Ectodermal cell (in vitro differentiated cells): ENCODE measurements around the gene ROR1.

Experiments
- H3K27ac ChIP-seq: 2 replicates; pipeline ENCODE4 v1.7.0; 2013; ENCODE audit warnings: mild to moderate bottlenecking, low read depth, low read length; ENCODE audit not compliant: insufficient read depth, poor library complexity, severe bottlenecking
- H3K27me3 ChIP-seq: 2 replicates; pipeline ENCODE4 v1.7.0; 2013; ENCODE audit warnings: mild to moderate bottlenecking, low read length; ENCODE audit not compliant: insufficient read depth, control insufficient read depth, poor library complexity, severe bottlenecking
- H3K36me3 ChIP-seq: one replicate; pipeline ENCODE4 v1.7.0; 2013; ENCODE audit warnings: low read length; ENCODE audit not compliant: control insufficient read depth, insufficient read depth
- H3K4me1 ChIP-seq: one replicate; pipeline ENCODE4 v1.7.0; 2013; ENCODE audit warnings: low read length; ENCODE audit not compliant: control insufficient read depth, insufficient read depth
- H3K4me3 ChIP-seq: 2 replicates; pipeline ENCODE4 v1.7.0; 2013; ENCODE audit warnings: low read depth, low read length, control low read depth; ENCODE audit not compliant: insufficient read depth
- H3K9me3 ChIP-seq: 2 replicates; pipeline ENCODE4 v1.7.0; 2013; ENCODE audit warnings: mild to moderate bottlenecking, low read length, moderate library complexity; ENCODE audit not compliant: control insufficient read depth
- WGBS, 2 experiments: methylation state at CpG; one replicate each; pipeline ENCODE4 v1.1.7; 2013; ENCODE audit warnings: missing lambda C conversion rate in 2 of 2; 5-methylcytosine and 5-hydroxymethylcytosine counted together

Gene ROR1

DNA sequence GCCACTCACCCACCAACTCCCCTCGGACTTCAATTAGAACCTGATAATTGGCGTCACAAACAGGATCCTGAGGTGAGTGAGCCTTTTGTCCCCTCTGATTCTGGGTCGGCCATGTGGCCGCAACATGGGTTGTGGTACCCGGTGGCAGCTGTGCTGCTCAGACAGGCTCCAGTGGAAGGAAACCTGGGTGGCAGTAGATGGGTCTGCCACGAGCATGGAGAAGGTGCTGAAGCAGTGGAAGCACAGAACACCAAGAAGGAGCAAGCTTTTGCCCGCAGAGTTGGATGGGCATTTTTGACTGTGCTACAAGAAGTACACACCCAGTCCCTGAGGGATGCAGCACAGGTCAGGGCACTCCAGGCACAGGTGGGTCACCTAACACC is 413.1 kb downstream of the ROR1 start:
- Histone ChIP-seq H3K27ac (no peak overlapping the region), H3K4me1 (no peaks in the 10 kb centered on the region), H3K4me3 (no peak overlapping the region), H3K36me3 (no peaks in the 10 kb centered on the region), H3K9me3 (no peaks in the 10 kb centered on the region), H3K27me3 (no peaks in the 10 kb centered on the region)
- WGBS, 2 experiments = 86 to 92% methylated on average over 7 of the region's 7 CpGs

DNA sequence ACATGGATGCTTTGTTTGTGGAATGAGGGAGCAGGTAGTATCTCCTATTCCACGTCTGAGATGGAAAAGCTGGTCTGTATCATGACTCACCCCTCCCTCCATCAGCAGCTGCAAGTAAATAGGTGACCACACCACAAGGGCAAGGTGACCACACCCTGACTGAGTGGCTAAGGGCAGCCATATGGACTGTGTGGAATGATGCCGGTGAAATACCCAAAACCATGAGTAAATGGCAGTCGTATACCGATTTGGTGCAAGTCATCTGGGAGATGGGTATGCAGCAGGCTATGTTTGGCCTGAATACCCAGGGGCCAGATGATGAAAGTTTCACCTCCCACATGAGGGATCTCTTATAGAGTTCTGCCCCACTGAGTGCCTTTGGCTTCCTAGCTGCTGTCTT is 413.8 kb downstream of the ROR1 start:
- H3K4me3 ChIP-seq = no peak overlapping the region
- 96 to 97% methylated on average over 4 of the region's 4 CpGs for WGBS, 2 experiments
- no peaks in the 10 kb centered on the region for H3K36me3 ChIP-seq
- no peaks in the 10 kb centered on the region for H3K27me3 ChIP-seq
- H3K9me3 ChIP-seq = no peaks in the 10 kb centered on the region
- H3K27ac ChIP-seq = no peak overlapping the region
- H3K4me1 ChIP-seq = no peaks in the 10 kb centered on the region

DNA sequence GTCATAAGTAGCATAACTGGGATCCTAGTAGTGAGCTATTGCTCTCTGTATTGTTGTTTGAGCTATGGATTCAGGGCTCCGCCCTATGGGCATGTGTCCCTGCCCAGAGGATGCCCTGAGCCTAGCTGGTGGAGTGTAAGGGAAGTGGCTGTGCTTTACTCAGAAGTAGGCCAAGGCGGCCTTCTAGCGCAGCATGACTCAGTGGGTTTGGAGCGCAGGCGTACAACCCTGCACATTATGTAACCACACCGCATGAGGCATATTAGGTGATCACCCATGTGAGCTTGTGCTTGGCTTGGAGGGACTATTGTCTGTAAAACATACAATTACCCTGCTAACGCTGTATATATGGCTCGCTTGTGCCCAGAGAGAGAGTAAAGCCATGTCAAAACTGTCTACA is 418.5 kb downstream of the ROR1 start:
- H3K27ac ChIP-seq = no peak overlapping the region
- H3K27me3 ChIP-seq = no peaks in the 10 kb centered on the region
- H3K9me3 ChIP-seq = no peaks in the 10 kb centered on the region
- 97% methylated on average over 8 of the region's 8 CpGs for whole genome bisulfite sequencing, 2 experiments
- no peaks in the 10 kb centered on the region for H3K4me1 ChIP-seq
- no peaks in the 10 kb centered on the region for H3K36me3 ChIP-seq
- no peak overlapping the region for H3K4me3 ChIP-seq

DNA sequence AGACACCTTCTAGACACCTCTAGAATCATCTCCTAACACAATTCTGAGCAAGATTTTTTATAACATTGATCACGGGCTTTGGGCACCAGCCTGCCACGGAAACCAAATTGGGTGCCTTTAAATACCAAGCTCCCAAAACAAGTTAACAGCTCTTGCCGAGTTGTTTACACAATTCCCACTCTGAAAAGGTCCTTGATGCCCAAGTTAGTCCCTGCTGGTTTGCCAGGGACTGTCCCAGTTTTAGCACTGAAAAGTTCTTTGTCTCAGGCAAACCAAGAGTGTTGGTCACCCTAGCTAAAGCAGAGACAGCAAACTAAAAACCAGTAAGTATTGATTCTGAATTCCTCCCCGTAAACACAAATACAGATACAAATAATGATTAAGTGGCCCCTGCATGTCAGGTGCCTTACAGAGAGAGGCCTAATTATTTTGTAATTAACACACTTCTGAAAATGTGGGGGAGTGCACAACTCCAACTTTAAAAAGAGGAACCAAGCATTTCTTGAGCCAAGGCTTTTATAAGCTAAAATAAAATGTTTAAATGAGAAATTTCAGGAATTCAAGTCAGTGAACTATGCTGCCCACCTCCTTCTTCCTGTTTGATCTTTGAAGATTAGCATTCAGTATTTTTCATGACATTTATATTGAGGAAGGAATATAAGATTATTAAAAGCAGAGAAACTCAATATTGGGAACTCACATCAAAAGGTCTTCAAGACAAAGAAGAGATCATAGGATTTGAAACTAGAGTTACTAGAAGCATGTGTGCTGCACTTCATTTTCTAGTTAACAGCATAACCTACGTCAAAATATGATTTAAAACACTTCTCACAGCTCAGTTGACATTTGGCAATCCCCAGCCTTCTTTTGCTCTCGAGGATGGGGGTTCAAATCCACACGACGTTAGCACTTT is 420.6 kb downstream of the ROR1 start:
- H3K9me3 ChIP-seq = no peaks in the 10 kb centered on the region
- H3K36me3 ChIP-seq = no peaks in the 10 kb centered on the region
- H3K4me1 ChIP-seq = no peaks in the 10 kb centered on the region
- H3K4me3 ChIP-seq = no peak overlapping the region
- WGBS, 2 experiments = 80 to 85% methylated on average over 8 of the region's 8 CpGs
- no peaks in the 10 kb centered on the region for H3K27me3 ChIP-seq
- H3K27ac ChIP-seq = no peak overlapping the region

DNA sequence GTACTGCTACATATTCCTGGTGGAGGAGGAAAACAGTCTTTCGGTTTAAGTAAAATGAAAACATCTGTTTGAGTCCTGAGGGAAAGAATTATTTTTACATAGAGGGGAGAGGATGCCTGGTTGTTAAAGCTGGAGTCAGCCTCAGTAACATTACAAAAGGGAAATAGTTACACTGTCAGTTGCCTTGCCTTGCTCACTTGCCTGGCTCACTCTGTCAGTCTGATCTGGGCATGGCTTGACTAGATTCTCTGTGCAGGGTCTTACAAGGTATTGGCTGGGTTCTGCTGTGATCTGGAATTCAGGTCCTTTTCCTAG is 421.2 kb downstream of the ROR1 start:
- Histone ChIP-seq H3K27ac (no peak overlapping the region), H3K9me3 (no peaks in the 10 kb centered on the region), H3K27me3 (no peaks in the 10 kb centered on the region), H3K36me3 (no peaks in the 10 kb centered on the region), H3K4me1 (no peaks in the 10 kb centered on the region), H3K4me3 (no peak overlapping the region)
- 97 to 98% methylated on average over 1 of the region's 1 CpG for WGBS, 2 experiments

DNA sequence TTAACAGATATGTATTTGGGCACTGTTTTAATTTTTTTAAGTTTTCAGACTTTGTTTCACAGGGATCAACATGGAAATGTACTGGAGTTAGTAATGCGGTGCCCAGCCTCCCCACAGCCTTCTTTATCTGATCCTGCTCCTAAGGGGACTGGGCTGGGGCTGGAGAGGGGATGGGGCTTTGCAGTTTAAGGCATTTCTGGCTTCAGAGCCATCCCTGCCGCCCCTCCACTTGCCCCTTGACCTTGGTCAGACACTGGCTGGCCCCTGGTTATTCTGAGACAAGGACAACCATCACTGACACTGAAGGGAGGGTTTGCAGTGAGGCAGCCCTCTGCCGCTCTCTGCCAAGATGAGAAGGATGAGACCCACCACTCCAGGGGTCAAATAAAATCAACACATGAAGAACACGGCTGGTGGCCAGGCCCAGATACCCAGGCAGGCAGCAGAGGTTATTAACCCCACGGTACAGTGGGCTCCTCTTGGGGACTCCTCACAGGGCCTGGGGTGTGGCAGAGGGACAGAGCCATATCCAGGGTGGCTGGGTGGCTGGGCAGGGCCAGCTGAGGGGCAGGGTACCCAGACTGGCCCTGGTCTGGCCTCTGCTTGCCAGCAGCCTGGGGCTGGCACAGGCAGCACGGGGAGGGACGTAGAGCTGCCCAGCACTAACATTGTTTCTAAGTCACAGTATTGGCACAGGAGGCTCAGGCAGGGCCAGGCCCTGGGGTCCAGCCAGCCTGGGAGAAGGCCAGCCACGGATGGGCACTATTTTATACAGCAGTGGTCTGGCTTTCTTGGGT is 422.5 kb downstream of the ROR1 start:
- Histone ChIP-seq H3K27ac (no peak overlapping the region), H3K4me1 (no peaks in the 10 kb centered on the region), H3K4me3 (no peak overlapping the region), H3K36me3 (no peaks in the 10 kb centered on the region), H3K9me3 (no peaks in the 10 kb centered on the region), H3K27me3 (no peaks in the 10 kb centered on the region)
- 79 to 82% methylated on average over 8 of the region's 8 CpGs for whole genome bisulfite sequencing, 2 experiments

DNA sequence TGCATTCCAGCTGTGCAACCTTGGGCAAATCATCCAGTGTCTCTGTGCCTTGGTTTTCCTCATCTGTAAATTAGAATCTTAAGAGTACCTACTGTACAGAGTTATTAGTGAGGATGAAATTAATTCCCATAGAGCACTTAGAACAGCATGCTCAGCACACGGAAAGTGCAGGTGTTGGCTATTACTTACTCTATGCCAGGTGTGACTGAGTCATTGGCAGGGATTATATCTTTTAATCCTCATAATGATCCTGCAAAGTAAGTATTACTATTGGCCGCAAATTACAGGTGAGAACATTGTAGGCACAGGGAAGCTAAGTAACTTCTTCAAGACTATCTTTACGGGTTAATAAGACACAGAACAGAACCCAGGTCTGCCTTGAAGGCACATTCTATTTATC is 423.3 kb downstream of the ROR1 start:
- 90 to 98% methylated on average over 3 of the region's 3 CpGs for WGBS, 2 experiments
- H3K27ac ChIP-seq = no peak overlapping the region
- no peaks in the 10 kb centered on the region for H3K27me3 ChIP-seq
- no peaks in the 10 kb centered on the region for H3K36me3 ChIP-seq
- no peaks in the 10 kb centered on the region for H3K9me3 ChIP-seq
- no peaks in the 10 kb centered on the region for H3K4me1 ChIP-seq
- H3K4me3 ChIP-seq = no peak overlapping the region

DNA sequence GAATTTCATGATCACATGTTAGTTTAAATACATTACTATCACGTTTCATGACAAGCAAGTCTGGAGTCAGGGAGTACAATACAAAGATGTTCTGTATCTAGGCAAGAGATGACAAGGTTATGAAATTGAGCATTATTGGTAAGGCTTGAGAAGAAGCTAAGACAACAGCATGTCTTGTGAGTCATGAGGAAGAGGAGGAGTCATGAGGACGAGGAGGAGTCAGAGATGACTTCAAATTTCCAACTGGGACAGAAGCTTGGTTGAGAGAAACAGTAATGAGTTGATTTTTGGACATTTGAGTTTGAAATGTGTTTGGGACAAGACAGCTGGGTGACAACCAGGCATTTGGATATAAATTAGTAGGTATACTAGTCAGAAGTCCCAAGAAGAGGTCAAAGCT is 425.3 kb downstream of the ROR1 start:
- no peaks in the 10 kb centered on the region for H3K36me3 ChIP-seq
- H3K27ac ChIP-seq = no peak overlapping the region
- no peaks in the 10 kb centered on the region for H3K4me1 ChIP-seq
- no peaks in the 10 kb centered on the region for H3K27me3 ChIP-seq
- no peaks in the 10 kb centered on the region for H3K9me3 ChIP-seq
- H3K4me3 ChIP-seq = no peak overlapping the region
- WGBS, 2 experiments = 87 to 89% methylated on average over 1 of the region's 2 CpGs

DNA sequence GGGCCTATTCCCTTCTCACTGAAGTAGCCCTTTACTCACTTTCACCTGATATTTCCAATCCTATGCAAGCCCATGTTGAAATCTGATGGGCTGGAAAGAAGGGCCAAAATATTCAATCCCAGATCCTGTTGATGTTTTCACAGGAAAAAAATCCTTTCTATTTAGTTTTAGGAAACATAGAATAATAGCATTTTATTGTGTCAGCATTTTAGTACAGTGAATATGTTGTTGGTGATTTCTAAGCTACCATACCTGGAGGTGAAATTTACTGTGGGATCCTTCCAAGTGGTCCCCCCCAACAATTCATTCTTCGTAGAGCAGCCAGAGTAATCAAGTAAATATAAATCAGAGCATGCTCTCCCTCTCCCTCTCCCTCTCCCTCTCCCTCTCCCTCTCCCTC is 426.2 kb downstream of the ROR1 start:
- Histone ChIP-seq H3K4me1 (no peaks in the 10 kb centered on the region), H3K4me3 (no peak overlapping the region), H3K9me3 (no peaks in the 10 kb centered on the region), H3K27me3 (no peaks in the 10 kb centered on the region), H3K36me3 (no peaks in the 10 kb centered on the region), H3K27ac (no peak overlapping the region)
- WGBS, 2 experiments = 33 to 56% methylated on average over 1 of the region's 1 CpG

DNA sequence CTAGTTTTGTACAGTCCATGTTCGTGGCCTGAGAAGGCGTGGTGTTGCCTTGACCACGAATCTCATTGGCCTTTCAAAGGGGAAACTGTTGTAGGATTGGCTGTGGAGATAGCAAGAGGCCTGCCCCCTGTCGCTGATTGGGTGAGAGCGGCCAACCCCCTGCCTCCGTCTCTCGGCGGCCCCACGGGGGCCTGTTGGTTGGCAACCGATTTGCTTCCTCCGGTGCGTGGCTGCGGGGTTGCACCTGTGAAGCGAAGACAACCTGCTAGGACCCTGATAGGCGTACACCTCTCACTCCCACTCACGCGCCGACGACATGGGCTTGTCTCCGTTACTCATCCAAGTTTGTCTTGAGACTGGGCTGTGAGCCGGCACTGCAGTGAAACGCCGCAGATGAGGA is 429.6 kb downstream of the ROR1 start, which contains the start of gene UBE2U:
Gene UBE2U, plus strand, starts transcription at position 204 of the 400 bp plus-strand sequence. CDS start 428 bp downstream, outside the sequence.
- Histone ChIP-seq H3K9me3 (no peaks in the 10 kb centered on the region), H3K36me3 (no peaks in the 10 kb centered on the region), H3K27me3 (no peaks in the 10 kb centered on the region), H3K4me1 (no peaks in the 10 kb centered on the region), H3K27ac (no peak within 1 kb of the TSS), H3K4me3 (no peak within 1 kb of the TSS)
- 95 to 96% methylated on average over 23 of the region's 23 CpGs for WGBS, 2 experiments
